HepG2 (cell line): ENCODE measurements around the gene SCRN3. TPM values are rescaled to one million over a fixed set of nuclear protein-coding genes. Genes with fewer than 3 reads are reported as not detected.

ENCODE experiments used
- ATAC-seq: fragments of 200-7000 bp; cut with Tn5 transposase; 3 replicates; pipeline ENCODE4 v1.9.1; 2020; ENCODE audit warnings: mild to moderate bottlenecking, moderate library complexity
- BruUV-seq: library from RNA; stranded (reverse); fragments of 400-500 nt; replicated peaks from 2 replicates; lab custom pipeline; 2021; lab: Mats Ljungman, UMichigan
- CTCF ChIA-PET: fragments of 300-600 bp; formaldehyde crosslinking; extraction: SDS; loops from one replicate; lab custom pipeline; 2021; ENCODE audit warnings: low total read pairs, inconsistent platforms, low intra/inter-chr PET ratio; lab: Yijun Ruan, JAX
- POLR2A ChIA-PET: fragments of 350-600 bp; sonication (Branson Sonifier 250); formaldehyde crosslinking; loops from one replicate; lab custom pipeline; 2020; ENCODE audit warnings: antibody characterized with exemption, inconsistent platforms; lab: Yijun Ruan, JAX
- DNase-seq: peaks from one replicate; pipeline ENCODE4 v3.0.0-alpha.2; 2015; ENCODE audit warnings: low spot score
- FAIRE-seq: peaks from 3 replicates; lab custom pipeline; 2011; peaks lifted over from hg19 to GRCh38; lab: Jason Lieb, UNC
- H2AFZ ChIP-seq: one replicate; pipeline ENCODE4 v1.6.1; 2011; ENCODE audit warnings: low read length, inconsistent platforms
- H3K27ac ChIP-seq: fragments of 300-600 bp; 3 replicates; pipeline ENCODE4 v1.8.0; 2011; ENCODE audit warnings: mixed run types, mild to moderate bottlenecking, mixed read lengths, low read length, inconsistent platforms; ENCODE audit not compliant: insufficient read depth; ENCODE audit errors: extremely low read length
- H3K27me3 ChIP-seq, 2 experiments: fragments of 200-600 bp in 1 of 2; 2 replicates in 1 of 2; 3 replicates in 1 of 2; pipeline versions ENCODE4 v1.6.0 to v1.8.0; 2011; ENCODE audit warnings: low read length in 2 of 2, mild to moderate bottlenecking in 2 of 2, moderate library complexity in 2 of 2, inconsistent platforms in 1 of 2; ENCODE audit not compliant: insufficient read depth in 2 of 2, control insufficient read depth in 1 of 2
- H3K36me3 ChIP-seq, 2 experiments: fragments of 200-600 bp in 1 of 2; replicated peaks in 1 of 2; 2 replicates in 1 of 2; 3 replicates in 1 of 2; pipeline versions ENCODE4 v1.5.1 to v1.8.0; 2011; ENCODE audit warnings: low read length in 2 of 2, inconsistent platforms in 1 of 2; ENCODE audit not compliant: insufficient read depth in 2 of 2, control insufficient read depth in 1 of 2
- H3K4me1 ChIP-seq: 2 replicates; pipeline ENCODE4 v1.5.1; 2012; ENCODE audit warnings: low read length, inconsistent platforms; ENCODE audit not compliant: insufficient read depth
- H3K4me2 ChIP-seq: 2 replicates; pipeline ENCODE4 v1.6.0; 2011; ENCODE audit warnings: low read depth, low read length, inconsistent platforms
- H3K4me3 ChIP-seq, 3 experiments: fragments of 200-600 bp in 1 of 3; sonication (generic), shearing (Covaris generic) in 1 of 3; replicated peaks in 1 of 3; 2 replicates each; pipeline ENCODE4 v1.5.1; 2011 to 2016; ENCODE audit warnings: low read length in 3 of 3, inconsistent platforms in 2 of 3, low read depth in 2 of 3, mild to moderate bottlenecking in 2 of 3, control low read depth in 1 of 3, mixed read lengths in 1 of 3; ENCODE audit not compliant: insufficient read depth in 1 of 3
- H3K79me2 ChIP-seq: one replicate; pipeline ENCODE4 v1.6.1; 2011; ENCODE audit warnings: low read length, inconsistent platforms; ENCODE audit not compliant: insufficient read depth
- H3K9ac ChIP-seq: 2 replicates; pipeline ENCODE4 v1.6.0; 2011; ENCODE audit warnings: mild to moderate bottlenecking, low read depth, low read length, inconsistent platforms; ENCODE audit not compliant: insufficient read depth
- H3K9me3 ChIP-seq: 2 replicates; pipeline ENCODE4 v1.5.1; 2012; ENCODE audit warnings: mild to moderate bottlenecking, low read length
- H4K20me1 ChIP-seq: 2 replicates; pipeline ENCODE4 v1.6.0; 2011; ENCODE audit warnings: inconsistent platforms, mild to moderate bottlenecking, low read length, moderate library complexity; ENCODE audit not compliant: insufficient read depth
- AGO1 ChIP-seq: fragments of 200-400 bp; formaldehyde crosslinking; IDR thresholded peaks from 2 replicates; pipeline ENCODE4 v1.6.1; 2017; ENCODE audit warnings: mild to moderate bottlenecking, low read depth, low read length, moderate library complexity; ENCODE audit not compliant: poor library complexity, severe bottlenecking
- AKAP8 ChIP-seq: sonication (generic); formaldehyde crosslinking; IDR thresholded peaks from 2 replicates; pipeline ENCODE4 v1.5.1; 2020; ENCODE audit warnings: mild to moderate bottlenecking, missing genetic modification reagents
- ATF7 ChIP-seq, 2 experiments: fragments of 450-650 bp in 1 of 2; sonication (generic) in 1 of 2; formaldehyde crosslinking in 1 of 2; IDR thresholded peaks; 2 replicates each; pipeline versions ENCODE4 v1.4.0 to v1.6.1; 2016 to 2020; ENCODE audit warnings: antibody characterized with exemption in 1 of 2, mild to moderate bottlenecking in 1 of 2, missing genetic modification reagents in 1 of 2
- FOXK1 ChIP-seq: sonication (generic); formaldehyde crosslinking; IDR thresholded peaks from 2 replicates; pipeline ENCODE4 v1.4.0; 2020; ENCODE audit warnings: low read depth, missing genetic modification reagents, borderline replicate concordance
- HNRNPK ChIP-seq: fragments of 200-400 bp; formaldehyde crosslinking; IDR thresholded peaks from 2 replicates; pipeline ENCODE4 v1.6.1; 2018; ENCODE audit warnings: low read length, low read depth, moderate library complexity, mild to moderate bottlenecking; ENCODE audit not compliant: poor library complexity, severe bottlenecking
- LCORL ChIP-seq, 2 experiments: fragments of 450-650 bp in 1 of 2; sonication (generic) in 1 of 2; formaldehyde crosslinking in 1 of 2; IDR thresholded peaks; 2 replicates each; pipeline versions ENCODE4 v1.5.0 to v1.6.1; 2017 to 2020; ENCODE audit warnings: antibody characterized with exemption in 1 of 2, missing genetic modification reagents in 1 of 2
- RFX5 ChIP-seq: IDR thresholded peaks from 2 replicates; pipeline ENCODE4 v1.6.1; 2011; ENCODE audit warnings: low read depth, low read length, improper control_type of control experiment
- SUZ12 ChIP-seq: fragments of 150-350 bp; IDR thresholded peaks from 2 replicates; pipeline ENCODE4 v1.6.1; 2014; ENCODE audit warnings: low read depth, low read length
- ZKSCAN5 ChIP-seq: sonication (generic); formaldehyde crosslinking; IDR thresholded peaks from 2 replicates; pipeline ENCODE4 v1.5.1; 2020; ENCODE audit warnings: mild to moderate bottlenecking, missing genetic modification reagents
- ZNF143 ChIP-seq: sonication (generic); formaldehyde crosslinking; IDR thresholded peaks from 2 replicates; pipeline ENCODE4 v1.4.0; 2020; ENCODE audit warnings: missing genetic modification reagents
- ZNF235 ChIP-seq: sonication (generic); formaldehyde crosslinking; IDR thresholded peaks from 2 replicates; pipeline ENCODE4 v1.8.1; 2023; ENCODE audit warnings: mild to moderate bottlenecking, missing genetic modification reagents, borderline replicate concordance
- ZNF251 ChIP-seq: sonication (generic); formaldehyde crosslinking; IDR thresholded peaks from 2 replicates; pipeline ENCODE4 v1.9.0; 2021; ENCODE audit warnings: mild to moderate bottlenecking, missing genetic modification reagents
- WGBS: methylation state at CpG from one replicate; pipeline ENCODE4 v1.1.6; 2017; ENCODE audit warnings: low lambda C conversion rate; 5-methylcytosine and 5-hydroxymethylcytosine counted together
- in situ Hi-C: cut with HindIII; loops from 2 replicates; pipeline ENCODE4 v1.10.0; 2017; ENCODE audit warnings: low pct_unique_long_range_greater_than_20kb; ENCODE audit not compliant: extremely low pct_ligation_motif_present
- intact Hi-C: fragments of 100-400 bp; cut with micrococcal nuclease; formaldehyde crosslinking; loops from one replicate; pipeline ENCODE4 v1.10.0; 2022; ENCODE audit not compliant: unreplicated experiment
- polyA plus RNA-seq, 8 experiments: library from polyadenylated mRNA; depleted of rRNA in 3 of 8; stranded (reverse) in 7 of 8; unstranded in 1 of 8; fragments of >200 nt; fragmentation: Illumina TruSeq in 4 of 8; extraction: Trizol in 4 of 8; gene quantifications; 2 replicates each; pipeline versions ENCODE4 v1.2.1 to v1.2.3, GENCODE V29; 2011 to 2016; ENCODE audit warnings: low read depth in 4 of 8, missing spikeins in 1 of 8, mixed read lengths in 1 of 8; ENCODE audit not compliant: insufficient read depth in 1 of 8
- total RNA-seq, 5 experiments: library from RNA; depleted of rRNA; stranded (reverse); fragments of >200 nt; fragmentation: Illumina TruSeq; extraction: Trizol; gene quantifications; 2 replicates each; pipeline ENCODE4 v1.2.3, GENCODE V29; 2016; ENCODE audit warnings: low read depth in 1 of 5
- TF ChIP-seq, protein P1 (sequence below): sonication (generic); formaldehyde crosslinking; conservative IDR thresholded peaks from 2 replicates; pipeline ENCODE4 v1.4.0; 2020; ENCODE audit warnings: missing genetic modification reagents
- TF ChIP-seq, protein P2 (sequence below): sonication (generic); formaldehyde crosslinking; IDR thresholded peaks from 2 replicates; pipeline ENCODE4 v1.4.0; 2020; ENCODE audit warnings: missing genetic modification reagents
- TF ChIP-seq, protein P3 (sequence below): IDR thresholded peaks from 2 replicates; pipeline ENCODE4 v1.6.1; 2012; ENCODE audit warnings: low read length, improper control_type of control experiment
- TF ChIP-seq, protein P4 (sequence below): sonication (generic); formaldehyde crosslinking; IDR thresholded peaks from 2 replicates; pipeline ENCODE4 v1.8.1; 2023; ENCODE audit warnings: mild to moderate bottlenecking, moderate library complexity, missing genetic modification reagents
- TF ChIP-seq, protein P5 (sequence below): IDR thresholded peaks from 2 replicates; pipeline ENCODE4 v1.6.1; 2012; ENCODE audit warnings: inconsistent platforms

SCRN3 gene
- total and polyA plus RNA-seq, 2 of the 13 experiments (the other 11 are each of a cell fraction or from before 2014, with no cell fraction given) = 6.6 to 11.3 TPM

DNA sequence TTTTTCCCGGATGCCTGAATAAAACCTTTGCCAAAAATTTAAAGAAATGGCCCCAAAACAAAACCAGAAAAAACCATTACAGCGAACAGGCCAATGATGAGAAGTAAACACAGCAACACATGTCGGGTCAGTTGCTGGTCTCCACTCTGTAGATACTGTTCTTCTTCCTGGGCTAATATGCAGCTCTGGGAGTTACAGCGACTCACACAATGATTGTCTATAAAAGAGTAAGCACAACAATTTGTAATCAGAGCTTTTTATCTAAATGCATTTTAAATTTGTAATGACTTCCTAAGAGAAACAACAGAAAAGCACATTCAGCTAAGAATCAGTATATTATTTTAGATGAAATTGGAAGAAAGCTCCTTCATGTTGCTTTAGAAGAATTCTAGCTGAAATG, 51.0 kb downstream of the SCRN3 start:
- Histone ChIP-seq H3K79me2 (no peaks in the 10 kb centered on the region), H3K27ac (no peak overlapping the region), H3K4me2 (no peak overlapping the region), H3K4me3 (no peak overlapping the region), H2AFZ (no peak overlapping the region), H3K4me1 (no peaks in the 10 kb centered on the region), H3K9me3 (no peaks in the 10 kb centered on the region), H3K36me3 (no peaks in the 10 kb centered on the region), H3K9ac (no peak overlapping the region), H4K20me1 (no peaks in the 10 kb centered on the region), H3K27me3 (no peaks in the 10 kb centered on the region)
- BruUV-seq = no TSS peak
- POLR2A ChIA-PET = no interaction called here
- ATAC-seq = no peak
- CTCF ChIA-PET = no interaction called here
- DNase-seq = no peak
- WGBS = 33% methylated on average over 4 of the region's 4 CpGs
- no peak for FAIRE-seq
- intact Hi-C loops (no loop called here), in situ Hi-C loops (no loop called here)
- TF ChIP-seq ZNF235 (CRISPR knock-in tag) (no peak), FOXK1 (CRISPR knock-in tag) (no peak), RFX5 (no peak), ATF7 (IDR thresholded peaks at IDR 0.05) (no peak), ATF7 (CRISPR knock-in tag; IDR thresholded peaks at IDR 0.05) (no peak), HNRNPK (no peak), AGO1 (no peak), ZNF251 (no peak), ZNF143 (no peak), SUZ12 (no peak), ZKSCAN5 (CRISPR knock-in tag) (no peak), AKAP8 (CRISPR knock-in tag) (no peak), LCORL (IDR thresholded peaks at IDR 0.05) (no peak), LCORL (CRISPR knock-in tag; IDR thresholded peaks at IDR 0.05) (no peak)
- TF ChIP-seq, protein P1, sequence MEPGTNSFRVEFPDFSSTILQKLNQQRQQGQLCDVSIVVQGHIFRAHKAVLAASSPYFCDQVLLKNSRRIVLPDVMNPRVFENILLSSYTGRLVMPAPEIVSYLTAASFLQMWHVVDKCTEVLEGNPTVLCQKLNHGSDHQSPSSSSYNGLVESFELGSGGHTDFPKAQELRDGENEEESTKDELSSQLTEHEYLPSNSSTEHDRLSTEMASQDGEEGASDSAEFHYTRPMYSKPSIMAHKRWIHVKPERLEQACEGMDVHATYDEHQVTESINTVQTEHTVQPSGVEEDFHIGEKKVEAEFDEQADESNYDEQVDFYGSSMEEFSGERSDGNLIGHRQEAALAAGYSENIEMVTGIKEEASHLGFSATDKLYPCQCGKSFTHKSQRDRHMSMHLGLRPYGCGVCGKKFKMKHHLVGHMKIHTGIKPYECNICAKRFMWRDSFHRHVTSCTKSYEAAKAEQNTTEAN = no peak
- TF ChIP-seq, protein P2, sequence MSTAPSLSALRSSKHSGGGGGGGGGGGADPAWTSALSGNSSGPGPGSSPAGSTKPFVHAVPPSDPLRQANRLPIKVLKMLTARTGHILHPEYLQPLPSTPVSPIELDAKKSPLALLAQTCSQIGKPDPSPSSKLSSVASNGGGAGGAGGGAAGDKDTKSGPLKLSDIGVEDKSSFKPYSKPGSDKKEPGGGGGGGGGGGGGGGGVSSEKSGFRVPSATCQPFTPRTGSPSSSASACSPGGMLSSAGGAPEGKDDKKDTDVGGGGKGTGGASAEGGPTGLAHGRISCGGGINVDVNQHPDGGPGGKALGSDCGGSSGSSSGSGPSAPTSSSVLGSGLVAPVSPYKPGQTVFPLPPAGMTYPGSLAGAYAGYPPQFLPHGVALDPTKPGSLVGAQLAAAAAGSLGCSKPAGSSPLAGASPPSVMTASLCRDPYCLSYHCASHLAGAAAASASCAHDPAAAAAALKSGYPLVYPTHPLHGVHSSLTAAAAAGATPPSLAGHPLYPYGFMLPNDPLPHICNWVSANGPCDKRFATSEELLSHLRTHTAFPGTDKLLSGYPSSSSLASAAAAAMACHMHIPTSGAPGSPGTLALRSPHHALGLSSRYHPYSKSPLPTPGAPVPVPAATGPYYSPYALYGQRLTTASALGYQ (CRISPR knock-in tag) = no peak
- TF ChIP-seq, protein P3, sequence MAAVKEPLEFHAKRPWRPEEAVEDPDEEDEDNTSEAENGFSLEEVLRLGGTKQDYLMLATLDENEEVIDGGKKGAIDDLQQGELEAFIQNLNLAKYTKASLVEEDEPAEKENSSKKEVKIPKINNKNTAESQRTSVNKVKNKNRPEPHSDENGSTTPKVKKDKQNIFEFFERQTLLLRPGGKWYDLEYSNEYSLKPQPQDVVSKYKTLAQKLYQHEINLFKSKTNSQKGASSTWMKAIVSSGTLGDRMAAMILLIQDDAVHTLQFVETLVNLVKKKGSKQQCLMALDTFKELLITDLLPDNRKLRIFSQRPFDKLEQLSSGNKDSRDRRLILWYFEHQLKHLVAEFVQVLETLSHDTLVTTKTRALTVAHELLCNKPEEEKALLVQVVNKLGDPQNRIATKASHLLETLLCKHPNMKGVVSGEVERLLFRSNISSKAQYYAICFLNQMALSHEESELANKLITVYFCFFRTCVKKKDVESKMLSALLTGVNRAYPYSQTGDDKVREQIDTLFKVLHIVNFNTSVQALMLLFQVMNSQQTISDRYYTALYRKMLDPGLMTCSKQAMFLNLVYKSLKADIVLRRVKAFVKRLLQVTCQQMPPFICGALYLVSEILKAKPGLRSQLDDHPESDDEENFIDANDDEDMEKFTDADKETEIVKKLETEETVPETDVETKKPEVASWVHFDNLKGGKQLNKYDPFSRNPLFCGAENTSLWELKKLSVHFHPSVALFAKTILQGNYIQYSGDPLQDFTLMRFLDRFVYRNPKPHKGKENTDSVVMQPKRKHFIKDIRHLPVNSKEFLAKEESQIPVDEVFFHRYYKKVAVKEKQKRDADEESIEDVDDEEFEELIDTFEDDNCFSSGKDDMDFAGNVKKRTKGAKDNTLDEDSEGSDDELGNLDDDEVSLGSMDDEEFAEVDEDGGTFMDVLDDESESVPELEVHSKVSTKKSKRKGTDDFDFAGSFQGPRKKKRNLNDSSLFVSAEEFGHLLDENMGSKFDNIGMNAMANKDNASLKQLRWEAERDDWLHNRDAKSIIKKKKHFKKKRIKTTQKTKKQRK = no peak
- TF ChIP-seq, protein P4, sequence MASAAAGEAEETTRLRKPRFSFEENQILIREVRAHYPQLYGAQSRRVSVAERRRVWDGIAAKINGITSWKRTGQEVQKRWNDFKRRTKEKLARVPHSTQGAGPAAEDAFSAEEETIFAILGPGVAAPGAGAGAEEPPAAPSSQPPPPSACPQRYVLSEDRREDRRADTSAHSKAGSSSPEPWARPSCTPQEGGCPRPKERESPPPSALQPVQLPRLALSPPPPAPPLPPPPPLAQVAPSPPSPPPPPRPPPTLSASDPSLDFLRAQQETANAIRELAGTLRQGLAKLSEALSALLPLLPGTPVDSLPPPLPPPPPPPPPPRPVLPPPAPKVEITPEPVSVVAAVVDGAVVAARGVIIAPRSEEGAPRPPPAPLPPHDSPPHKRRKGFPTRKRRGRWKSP (CRISPR knock-in tag) = no peak
- TF ChIP-seq, protein P5, sequence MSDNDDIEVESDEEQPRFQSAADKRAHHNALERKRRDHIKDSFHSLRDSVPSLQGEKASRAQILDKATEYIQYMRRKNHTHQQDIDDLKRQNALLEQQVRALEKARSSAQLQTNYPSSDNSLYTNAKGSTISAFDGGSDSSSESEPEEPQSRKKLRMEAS = no peak
